Brain pericyte (primary cell): ENCODE results near the gene SEMA3D.
A peak's percentile ranks its signal among the peaks of the same experiment; 100 is the strongest.

Experiments used
- DNase-seq: peaks from one replicate; pipeline ENCODE4 v3.0.0-alpha.2; 2012; ENCODE audit warnings: low read depth, low spot score

SEMA3D gene

DNA sequence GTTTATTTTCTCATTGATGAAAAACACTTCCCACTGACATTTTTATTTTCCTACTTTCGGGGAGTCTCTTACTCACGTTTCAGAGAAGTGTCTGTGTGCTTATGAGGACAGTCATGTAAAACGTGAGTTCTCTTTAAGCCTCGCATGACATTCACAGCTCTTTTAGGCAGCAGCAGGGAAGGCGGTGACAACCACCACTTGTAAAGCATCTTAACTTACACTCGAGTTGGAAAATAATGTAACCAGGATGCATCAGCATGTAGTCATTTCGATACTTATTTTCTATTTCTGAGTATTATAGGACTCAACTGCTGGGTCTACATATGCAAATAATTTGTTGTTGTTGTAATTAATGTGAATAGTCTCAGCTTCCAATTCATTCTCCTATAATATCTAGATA is 153.6 kb downstream of the SEMA3D start:
- DNase-seq, result no peak

DNA sequence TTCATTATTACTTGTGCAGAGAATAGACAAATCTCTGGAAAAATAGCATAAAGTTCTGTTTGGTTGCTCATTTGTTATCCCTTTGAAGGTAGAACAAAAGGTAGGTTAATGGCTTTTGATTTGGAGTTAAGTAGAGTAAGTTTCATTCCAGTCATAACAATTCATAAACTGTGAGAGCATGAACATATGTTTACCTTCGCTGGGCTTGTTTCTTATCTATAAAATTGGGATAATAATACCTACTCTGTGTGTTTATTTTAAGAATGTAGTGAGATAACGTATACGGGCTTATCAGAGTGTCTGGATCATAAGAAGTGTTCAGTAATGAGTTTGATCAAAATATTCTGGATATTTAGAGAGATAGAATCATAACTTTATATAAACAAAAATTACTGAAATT is 155.4 kb downstream of the SEMA3D start:
- DNase-seq, result no peak

DNA sequence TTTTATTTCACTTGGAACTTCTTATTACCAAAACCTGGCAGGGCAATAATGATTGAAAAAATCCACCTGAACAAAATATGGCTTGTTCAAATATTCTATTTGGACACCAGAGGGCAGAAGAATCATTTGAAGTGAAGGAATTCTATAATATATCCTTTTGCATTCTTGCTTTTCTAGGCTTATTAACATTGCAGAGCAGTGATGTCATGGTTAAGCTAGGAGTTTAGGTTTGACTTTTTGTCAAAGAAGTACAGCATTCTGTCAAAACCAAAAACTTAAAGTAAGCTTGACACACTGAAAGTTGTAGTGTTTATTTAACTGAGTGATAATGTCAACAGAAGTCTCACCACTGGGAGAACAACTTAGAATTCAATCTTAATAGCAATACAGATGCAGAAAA is 156.0 kb downstream of the SEMA3D start:
- DNase-seq, result no peak

DNA sequence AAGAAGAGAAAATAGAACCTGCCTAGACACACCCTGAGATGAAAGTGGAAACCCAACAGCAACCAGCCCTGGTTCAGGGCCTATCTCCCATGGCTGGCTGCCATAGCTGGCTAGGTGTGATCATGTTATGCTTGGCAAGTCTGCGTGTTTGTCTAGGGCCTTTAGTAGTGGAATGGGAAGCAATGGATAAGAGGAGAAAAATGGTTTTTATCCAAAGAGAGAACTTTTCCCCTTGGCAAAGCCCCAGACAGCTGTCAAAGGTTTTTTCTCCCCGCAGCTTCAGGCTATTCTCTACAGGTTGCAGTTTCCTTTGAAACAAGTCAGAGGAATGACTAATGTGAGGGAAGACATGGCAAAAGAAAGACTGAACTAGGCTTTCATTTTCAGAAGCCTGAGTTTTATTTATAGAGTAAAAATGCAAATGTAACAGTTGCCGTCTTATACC is 161.5 kb downstream of the SEMA3D start:
- no peak for DNase-seq

DNA sequence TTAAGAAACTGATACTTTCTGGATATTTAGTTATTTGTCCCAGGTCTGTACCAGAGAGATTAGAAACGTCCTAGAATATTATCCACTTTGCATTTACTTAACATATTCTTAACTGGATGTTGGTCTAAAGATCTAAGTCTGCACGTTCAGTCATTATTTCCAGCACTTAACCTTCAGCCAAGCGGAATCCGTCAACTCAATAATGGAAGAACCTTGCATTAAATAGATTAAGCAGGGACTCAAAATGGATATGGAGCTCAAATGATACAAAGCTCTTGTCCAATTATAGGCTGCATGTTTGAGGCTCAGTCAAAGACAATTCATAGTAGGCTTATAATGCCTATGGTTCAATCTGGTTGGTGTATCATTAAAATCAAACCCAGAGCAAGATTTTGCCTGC is 162.9 kb downstream of the SEMA3D start:
- DNase-seq, result no peak

DNA sequence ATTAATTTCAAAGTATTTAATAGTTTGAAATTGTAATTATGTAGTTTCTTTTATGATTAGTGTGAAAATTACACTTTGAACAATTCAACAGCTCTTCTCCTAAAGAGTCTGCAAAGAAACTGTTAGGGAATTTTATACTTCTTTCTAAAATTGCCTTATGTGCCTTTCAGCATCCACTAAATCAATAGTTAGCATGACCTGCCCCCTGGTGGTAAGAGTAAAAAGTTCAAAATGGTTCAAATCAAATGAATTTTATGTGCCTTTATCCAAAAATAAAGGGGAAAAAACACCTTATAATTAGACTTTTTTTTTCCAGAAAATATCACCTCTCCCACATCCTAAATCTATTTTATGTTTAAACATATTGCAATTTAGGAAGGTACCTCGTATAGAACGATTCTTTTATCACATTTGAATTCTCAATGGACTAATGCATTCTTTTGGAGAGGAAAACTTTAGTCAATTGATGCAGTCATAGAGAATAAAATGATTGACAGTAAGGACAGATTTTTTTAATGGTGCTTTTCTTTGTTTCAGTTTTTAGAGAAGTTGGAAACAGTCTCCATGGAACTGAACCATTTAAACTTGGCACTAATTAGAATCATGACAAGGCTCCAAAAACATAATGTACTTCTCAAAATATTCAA is 163.7 kb downstream of the SEMA3D start:
- DNase-seq, result no peak

DNA sequence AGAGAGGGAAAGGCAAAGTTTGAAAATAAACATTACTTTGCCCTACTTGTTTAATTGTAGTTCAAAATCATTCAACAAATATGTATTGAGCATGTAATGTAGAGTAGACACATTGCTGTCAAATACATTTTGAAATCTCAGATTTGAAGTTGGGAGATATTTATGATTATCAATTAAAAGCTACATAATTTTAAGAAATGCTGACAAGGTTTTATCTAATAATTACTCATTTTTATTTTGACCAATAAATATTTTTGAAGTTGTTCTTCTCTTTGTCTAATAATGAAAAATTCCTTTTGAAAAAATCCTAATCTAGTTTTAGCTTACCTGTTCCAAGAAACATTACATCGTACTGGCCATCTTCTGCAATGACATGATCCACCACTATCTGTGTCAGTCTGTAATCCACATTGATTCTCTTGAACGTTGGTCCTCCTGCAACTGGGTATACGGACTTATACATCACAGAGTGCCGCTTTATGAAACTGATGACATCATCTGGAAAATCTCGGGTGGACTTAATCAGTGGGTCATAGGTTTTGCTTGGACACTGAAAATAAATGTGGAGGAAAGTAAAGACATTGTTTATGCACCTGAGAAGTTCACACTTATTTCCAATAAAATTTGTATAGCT is 164.7 kb downstream of the SEMA3D start:
- DNase-seq, result no peak

GRCh38 chr7:85021101-85021704 is 165.7 kb downstream of the SEMA3D start:
- DNase-seq, result no peak

DNA sequence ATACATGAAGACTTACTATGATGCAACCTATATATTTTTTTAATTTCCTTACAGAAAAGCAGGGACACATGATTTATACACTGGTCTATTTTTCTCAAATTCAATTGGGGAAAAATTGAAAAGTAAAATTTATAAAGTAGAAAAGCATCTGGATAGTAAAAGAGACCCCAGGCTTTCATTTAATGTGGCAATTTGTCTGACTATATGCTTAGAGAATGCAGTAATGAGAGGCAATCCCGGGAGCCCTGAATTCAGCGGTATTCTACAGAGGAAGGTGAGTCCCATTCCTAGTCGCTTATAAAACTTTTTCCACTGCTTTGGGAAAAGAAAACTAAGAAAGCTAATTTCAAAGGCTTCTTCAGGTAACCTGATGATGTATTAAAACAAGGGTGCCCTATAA is 167.1 kb downstream of the SEMA3D start:
- DNase-seq, result no peak

DNA sequence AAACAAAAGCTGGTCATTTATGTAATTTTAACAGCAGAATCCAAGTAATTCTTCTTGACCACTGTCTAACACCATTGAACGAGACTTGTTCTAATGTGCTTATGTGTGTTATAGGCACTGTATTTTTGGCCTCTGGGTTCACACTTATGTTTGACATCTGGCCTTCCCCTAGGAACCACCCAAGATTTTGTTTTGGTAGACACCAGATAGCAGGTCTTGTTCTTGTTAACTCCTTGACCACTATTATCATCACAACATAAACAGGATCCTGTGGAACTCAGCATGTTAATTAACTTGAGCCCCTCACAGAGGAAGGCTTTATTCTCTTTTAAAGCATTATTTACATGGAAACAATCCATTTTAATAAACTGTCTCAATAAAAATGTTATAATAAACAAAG is 167.7 kb downstream of the SEMA3D start:
- DNase-seq, result no peak

DNA sequence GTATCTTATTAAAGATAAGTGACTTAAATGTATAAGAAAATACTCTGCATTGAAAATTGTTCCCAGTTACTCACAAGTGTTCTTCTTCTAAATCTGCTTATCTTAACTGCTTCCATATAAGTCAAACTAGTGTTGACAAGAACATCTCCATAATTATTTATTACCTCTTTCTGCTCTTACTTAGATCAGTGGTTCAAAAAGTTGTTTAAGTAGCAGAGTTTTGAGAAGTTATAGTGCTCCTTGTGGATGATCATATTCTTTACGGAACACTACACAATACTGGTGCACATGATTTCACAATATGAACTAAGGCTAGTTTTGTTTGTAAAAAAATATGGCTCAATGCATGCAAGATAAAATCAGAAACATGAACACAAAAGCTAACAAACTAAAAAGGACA is 168.4 kb downstream of the SEMA3D start:
- DNase-seq, result no peak

GRCh38 chr7:85016286-85016685 is 170.6 kb downstream of the SEMA3D start:
- DNase-seq, result no peak

DNA sequence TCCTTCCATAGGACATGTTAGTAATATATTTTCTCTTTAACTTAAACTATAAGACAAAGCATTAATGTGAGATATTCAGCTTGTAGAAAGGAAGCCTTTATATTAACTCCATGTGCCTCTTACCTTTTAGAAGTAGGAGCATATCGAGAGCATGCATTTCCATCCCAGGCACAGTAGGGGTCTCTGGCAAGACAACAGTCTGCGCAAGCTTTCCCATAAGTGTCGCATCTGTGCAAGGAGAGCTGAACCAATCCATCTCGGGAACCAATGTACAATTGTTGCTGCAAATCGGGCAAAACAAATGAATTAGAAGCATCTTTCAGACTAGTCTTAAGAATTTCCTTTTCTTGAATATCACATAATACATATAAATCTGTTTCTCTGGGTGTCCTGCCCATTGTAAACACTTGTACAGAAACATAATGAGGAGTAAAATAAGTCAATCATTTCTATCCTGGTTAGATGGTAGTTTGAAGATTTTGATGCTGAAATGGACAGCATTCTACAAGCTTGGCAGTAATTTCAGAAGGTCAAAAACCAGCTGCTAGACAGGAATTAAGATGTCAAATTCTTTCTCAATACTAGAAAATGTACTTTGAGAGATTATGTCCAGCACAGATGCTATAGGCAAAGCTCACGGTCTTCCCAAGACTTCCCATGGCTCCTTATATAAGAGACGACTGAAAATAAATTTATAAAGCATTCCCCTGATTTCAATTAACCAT is 171.8 kb downstream of the SEMA3D start:
- DNase-seq, result no peak

GRCh38 chr7:85011127-85011526 is 175.7 kb downstream of the SEMA3D start:
- DNase-seq, result no peak

GRCh38 chr7:85010306-85010705 is 176.6 kb downstream of the SEMA3D start:
- no peak for DNase-seq

- no peak for DNase-seq
These were observed 180.1 kb downstream of the SEMA3D start for GRCh38 chr7:85006754-85007153.

- DNase-seq, result peak; percentile 77
These were observed 182.5 kb downstream of the SEMA3D start for GRCh38 chr7:85004402-85004801.

DNA sequence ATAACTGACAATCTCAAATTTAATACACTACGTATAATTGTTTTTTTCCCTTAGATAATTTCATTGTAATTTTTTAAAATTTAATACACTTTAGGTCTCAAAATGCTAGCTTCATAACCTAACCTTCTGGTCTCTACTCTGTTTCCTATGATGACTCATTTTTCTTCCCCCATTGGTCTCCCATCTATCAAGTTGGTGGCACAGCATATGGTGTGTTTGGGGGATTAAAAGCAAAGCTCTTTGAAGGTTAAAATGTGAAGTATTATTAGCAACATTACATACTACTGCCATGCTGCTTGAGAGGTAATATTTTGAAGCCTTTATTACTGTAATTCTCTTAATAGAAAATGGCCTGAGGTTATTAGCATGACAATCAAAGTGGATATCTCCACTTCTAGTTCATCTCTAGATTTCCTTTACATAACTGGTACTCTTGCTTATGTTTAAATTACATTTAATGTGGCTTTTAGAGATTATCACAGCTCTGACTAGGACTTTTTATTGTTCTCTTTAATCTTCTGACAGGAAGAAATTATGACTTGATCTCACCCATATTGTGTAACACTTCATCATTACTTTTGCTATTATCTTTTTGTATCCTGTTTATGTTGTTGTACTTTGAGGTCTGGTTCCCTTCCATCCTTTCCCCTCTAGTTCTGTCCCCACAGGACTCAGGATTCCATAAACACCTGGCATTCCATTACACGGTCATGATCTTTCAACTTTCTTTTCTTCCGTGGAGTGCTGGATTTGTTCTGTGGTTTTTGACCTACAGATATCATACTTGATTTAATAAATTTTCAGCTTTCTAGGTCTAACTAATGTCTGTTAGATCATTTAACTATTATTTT is 185.1 kb downstream of the SEMA3D start:
- no peak for DNase-seq

DNA sequence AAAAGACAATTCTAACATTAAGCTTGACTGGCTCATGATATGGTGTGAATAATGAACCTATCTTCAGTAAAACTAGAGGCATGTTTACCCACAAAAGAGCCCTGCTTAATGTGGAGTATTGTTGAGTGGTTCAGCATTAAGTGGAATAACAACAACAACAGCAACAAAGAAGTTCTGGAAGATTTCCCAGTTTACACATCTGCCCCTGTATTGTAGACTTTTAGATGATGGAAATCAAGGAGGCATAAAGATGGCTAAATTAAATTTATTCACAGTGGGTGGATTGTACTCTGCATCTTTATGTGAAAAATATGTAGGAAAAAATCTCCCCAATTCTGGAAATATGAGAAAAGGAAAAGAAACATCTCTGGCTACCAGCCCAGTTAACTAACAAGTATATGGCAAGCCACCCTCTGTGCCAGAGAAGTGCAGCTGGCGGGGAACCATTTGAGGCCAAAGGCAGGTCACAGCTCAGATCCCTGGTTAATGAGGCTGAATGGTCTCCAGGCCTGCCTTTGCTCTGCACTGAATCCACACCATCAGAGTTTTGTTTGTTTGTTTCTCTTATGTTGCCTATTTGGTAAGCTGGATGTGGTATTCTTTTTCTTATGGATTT is 186.0 kb downstream of the SEMA3D start:
- DNase-seq, result peak; percentile 42

- no peak for DNase-seq
These were observed 187.4 kb downstream of the SEMA3D start for GRCh38 chr7:84999450-84999849.

DNA sequence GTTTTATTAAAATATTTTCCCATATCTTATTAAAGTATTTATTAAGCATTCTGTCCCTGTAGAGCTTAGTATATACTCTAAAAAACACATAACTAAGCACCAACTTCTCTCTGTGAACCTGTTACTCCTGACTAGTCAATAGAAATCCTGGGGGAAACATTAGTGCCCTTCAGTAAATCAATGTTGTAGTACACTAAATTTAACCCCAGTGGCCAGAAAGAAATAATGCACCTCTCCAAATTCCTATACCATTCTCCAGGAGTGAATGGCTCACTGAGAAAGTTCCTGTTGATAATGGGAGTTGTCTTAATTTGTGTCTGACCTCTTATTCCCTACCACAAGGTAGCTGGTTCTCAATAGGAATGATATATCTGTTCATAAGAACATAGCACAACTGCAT is 188.2 kb downstream of the SEMA3D start:
- DNase-seq, result no peak
